K562 (cell line): ENCODE measurements around the gene IL1RN. TPM values are rescaled to one million over a fixed set of nuclear protein-coding genes. Genes with fewer than 3 reads are reported as not detected.

Experiments used
- ATAC-seq: fragments of 200-7000 bp; cut with Tn5 transposase; 3 replicates; pipeline ENCODE4 v1.9.1; 2020; ENCODE audit warnings: moderate library complexity
- BruUV-seq: library from RNA; stranded (reverse); fragments of 400-500 nt; replicated peaks from 2 replicates; lab custom pipeline; 2021; lab: Mats Ljungman, UMichigan
- CTCF ChIA-PET: fragments of 300-600 bp; formaldehyde crosslinking; extraction: SDS; loops from one replicate; lab custom pipeline; 2021; ENCODE audit warnings: low intra/inter-chr PET ratio; lab: Yijun Ruan, JAX
- POLR2A ChIA-PET: fragments of 300-600, 350-650 bp; sonication (Branson Sonifier 250); formaldehyde crosslinking; extraction: SDS; loops from one replicate; lab custom pipeline; 2021; ENCODE audit warnings: antibody characterized with exemption, inconsistent platforms; lab: Yijun Ruan, JAX
- DNase-seq, 4 experiments: peaks; one replicate each; pipeline versions ENCODE4 v3.0.0 to v3.0.0-alpha.2; 2011 to 2018; ENCODE audit warnings: low spot score in 3 of 4, mixed read lengths in 3 of 4; ENCODE audit errors: extremely low read depth in 1 of 4
- FAIRE-seq: peaks from 2 replicates; lab custom pipeline; 2011; peaks lifted over from hg19 to GRCh38; lab: Jason Lieb, UNC
- H2AFZ ChIP-seq: 2 replicates; pipeline ENCODE4 v1.6.0; 2011; ENCODE audit warnings: low read depth, low read length, control low read depth, inconsistent platforms
- H3K27ac ChIP-seq: fragments of 200-600 bp; 3 replicates; pipeline ENCODE4 v1.8.0; 2011; ENCODE audit warnings: low read depth, mild to moderate bottlenecking, control low read depth, inconsistent platforms, low read length, moderate library complexity, mixed read lengths; ENCODE audit errors: extremely low read depth
- H3K27me3 ChIP-seq, 2 experiments: fragments of 300-600 bp in 1 of 2; 2 replicates in 1 of 2; 3 replicates in 1 of 2; pipeline versions ENCODE4 v1.6.0 to v1.8.0; 2011; ENCODE audit warnings: inconsistent platforms in 2 of 2, low read length in 2 of 2, mild to moderate bottlenecking in 1 of 2, mixed read lengths in 1 of 2, moderate library complexity in 1 of 2; ENCODE audit not compliant: control insufficient read depth in 2 of 2, insufficient read depth in 2 of 2
- H3K36me3 ChIP-seq: fragments of 300-600 bp; 3 replicates; pipeline ENCODE4 v1.8.0; 2011; ENCODE audit warnings: mild to moderate bottlenecking, low read length, inconsistent platforms; ENCODE audit not compliant: control insufficient read depth, insufficient read depth
- H3K4me1 ChIP-seq, 2 experiments: fragments of 200-600 bp in 1 of 2; replicated peaks in 1 of 2; 2 replicates in 1 of 2; 3 replicates in 1 of 2; pipeline versions ENCODE4 v1.5.1 to v1.8.0; 2011; ENCODE audit warnings: inconsistent platforms in 2 of 2, low read length in 2 of 2, mild to moderate bottlenecking in 1 of 2, mixed read lengths in 1 of 2, moderate library complexity in 1 of 2; ENCODE audit not compliant: control insufficient read depth in 2 of 2, insufficient read depth in 2 of 2
- H3K4me2 ChIP-seq: 2 replicates; pipeline ENCODE4 v1.6.1; 2011; ENCODE audit warnings: low read length, control low read depth, inconsistent platforms, mixed read lengths; ENCODE audit not compliant: insufficient read depth
- H3K4me3 ChIP-seq: fragments of 200-600 bp; sonication (generic), shearing (Covaris generic); 2 replicates; pipeline ENCODE4 v1.5.1; 2016; ENCODE audit warnings: control low read depth, inconsistent platforms
- H3K79me2 ChIP-seq: fragments of 200-600 bp; 3 replicates; pipeline ENCODE4 v1.8.0; 2011; ENCODE audit warnings: low read length, inconsistent platforms; ENCODE audit not compliant: control insufficient read depth, insufficient read depth
- H3K9ac ChIP-seq, 2 experiments: 2 replicates each; pipeline versions ENCODE4 v1.6.0 to v1.6.1; 2011; ENCODE audit warnings: low read depth in 2 of 2, low read length in 2 of 2, control low read depth in 1 of 2, inconsistent platforms in 1 of 2, mild to moderate bottlenecking in 1 of 2, mixed read lengths in 1 of 2; ENCODE audit not compliant: insufficient read depth in 1 of 2
- H3K9me1 ChIP-seq: one replicate; pipeline ENCODE4 v1.6.0; 2011; ENCODE audit warnings: inconsistent platforms, mild to moderate bottlenecking, low read length, moderate library complexity; ENCODE audit not compliant: control insufficient read depth, insufficient read depth
- H3K9me3 ChIP-seq: replicated peaks from 2 replicates; pipeline ENCODE4 v1.5.1; 2011; ENCODE audit warnings: low read depth, low read length, inconsistent platforms; ENCODE audit not compliant: control insufficient read depth, insufficient read depth
- H4K20me1 ChIP-seq: replicated peaks from 2 replicates; pipeline ENCODE4 v1.6.1; 2011; ENCODE audit warnings: low read length, inconsistent platforms, mixed read lengths; ENCODE audit not compliant: control insufficient read depth, insufficient read depth
- ARID3B ChIP-seq: fragments of 250-450 bp; sonication (Bioruptor Pico); IDR thresholded peaks from 2 replicates; pipeline ENCODE4 v1.4.0; 2020; ENCODE audit warnings: borderline replicate concordance
- BHLHE40 ChIP-seq: IDR thresholded peaks from 2 replicates; pipeline ENCODE4 v1.6.1; 2011; ENCODE audit warnings: low read length, improper control_type of control experiment
- GTF2A2 ChIP-seq: IDR thresholded peaks from 2 replicates; pipeline ENCODE4 v1.6.1; 2016; ENCODE audit warnings: mild to moderate bottlenecking, missing genetic modification characterization, missing compliant biosample characterization
- GTF2F1 ChIP-seq: IDR thresholded peaks from 2 replicates; pipeline ENCODE4 v1.6.1; 2011; ENCODE audit warnings: low read depth, low read length, improper control_type of control experiment
- HDAC1 ChIP-seq, 2 experiments: fragments of 450-650 bp; IDR thresholded peaks; 2 replicates each; pipeline ENCODE4 v1.6.1; 2016 to 2017; ENCODE audit warnings: inconsistent platforms in 1 of 2, mild to moderate bottlenecking in 1 of 2, moderate library complexity in 1 of 2
- HDAC6 ChIP-seq: IDR thresholded peaks from 2 replicates; pipeline ENCODE4 v1.6.1; 2012; ENCODE audit warnings: low read depth, mild to moderate bottlenecking, control low read depth, inconsistent platforms, low read length, moderate library complexity
- POLR3G ChIP-seq: IDR thresholded peaks from 2 replicates; pipeline ENCODE4 v1.6.1; 2011; ENCODE audit not compliant: insufficient read length, insufficient replicate concordance; ENCODE audit errors: extremely low read depth
- PRDM10 ChIP-seq: fragments of 450-650 bp; IDR thresholded peaks from 2 replicates; pipeline ENCODE4 v1.6.1; 2018; ENCODE audit not compliant: partially characterized antibody
- RHOXF2B ChIP-seq: fragments of 250-450 bp; sonication (Bioruptor Pico); conservative IDR thresholded peaks from 2 replicates; pipeline ENCODE4 v1.5.1; 2021
- SMC3 ChIP-seq: conservative IDR thresholded peaks from 2 replicates; pipeline ENCODE4 v1.6.1; 2011; ENCODE audit warnings: low read depth, low read length, improper control_type of control experiment; ENCODE audit not compliant: insufficient read depth
- SNIP1 ChIP-seq: fragments of 450-650 bp; IDR thresholded peaks from 2 replicates; pipeline ENCODE4 v1.7.1; 2017; ENCODE audit warnings: low read depth, mild to moderate bottlenecking
- TRIM25 ChIP-seq: fragments of 450-650 bp; IDR thresholded peaks from 2 replicates; pipeline ENCODE4 v1.7.0; 2016; ENCODE audit warnings: borderline replicate concordance
- ZNF143 ChIP-seq: sonication (generic); formaldehyde crosslinking; IDR thresholded peaks from 2 replicates; pipeline ENCODE4 v1.9.0; 2022; ENCODE audit warnings: mild to moderate bottlenecking, missing genetic modification reagents
- ZNF75A ChIP-seq: fragments of 450-650 bp; formaldehyde crosslinking; IDR thresholded peaks from 2 replicates; pipeline ENCODE4 v1.4.0; 2020; ENCODE audit warnings: mild to moderate bottlenecking
- WGBS: fragments of 100-300 bp; shearing (Covaris generic); methylation state at CpG from one replicate; pipeline ENCODE4 v1.1.6; 2016; ENCODE audit warnings: low coverage, mixed read lengths; ENCODE audit not compliant: insufficient coverage; ENCODE audit errors: missing lambda C conversion rate; 5-methylcytosine and 5-hydroxymethylcytosine counted together
- in situ Hi-C: fragments of 300-500 bp; cut with MboI; formaldehyde crosslinking; loops from 4 replicates; pipeline ENCODE4 v1.15.0; 2018; ENCODE audit warnings: inconsistent platforms, mixed read lengths
- intact Hi-C: fragments of 100-400 bp; cut with micrococcal nuclease; formaldehyde crosslinking; loops from 2 replicates; pipeline ENCODE4 v1.14.2; 2022
- polyA plus RNA-seq, 8 experiments: library from polyadenylated mRNA; depleted of rRNA in 4 of 8; stranded (reverse) in 5 of 8; unstranded in 3 of 8; fragments of >200 nt; fragmentation: Nextera tagmentation in 2 of 8; fragmentation: Illumina TruSeq in 1 of 8; extraction: Ambion mirVana in 2 of 8; extraction: Trizol in 1 of 8; gene quantifications; 2 replicates each; pipeline versions ENCODE4 v1.2.1 to v1.2.3, GENCODE V29; 2011 to 2014; ENCODE audit warnings: inconsistent platforms in 1 of 8, missing spikeins in 1 of 8
- total RNA-seq, 7 experiments: library from RNA; depleted of rRNA in 6 of 7; stranded (reverse); fragments of >200 nt in 6 of 7; fragmentation: Illumina TruSeq in 2 of 7; extraction: Trizol in 2 of 7; gene quantifications; 2 replicates each; pipeline versions ENCODE4 v1.2.1 to v1.2.3, GENCODE V29; 2011 to 2021; ENCODE audit warnings: low replicate concordance in 1 of 7
- TF ChIP-seq, protein P1 (sequence below): fragments of 250-450 bp; sonication (Bioruptor Pico); IDR thresholded peaks from 2 replicates; pipeline ENCODE4 v1.8.0; 2021; ENCODE audit warnings: moderate library complexity, mild to moderate bottlenecking, inconsistent platforms

IL1RN gene
- total and polyA plus RNA-seq, 9 of the 15 experiments (the other 6 are each of a cell fraction or from before 2014, with no cell fraction given) = 0.13 TPM; not detected in 8

DNA sequence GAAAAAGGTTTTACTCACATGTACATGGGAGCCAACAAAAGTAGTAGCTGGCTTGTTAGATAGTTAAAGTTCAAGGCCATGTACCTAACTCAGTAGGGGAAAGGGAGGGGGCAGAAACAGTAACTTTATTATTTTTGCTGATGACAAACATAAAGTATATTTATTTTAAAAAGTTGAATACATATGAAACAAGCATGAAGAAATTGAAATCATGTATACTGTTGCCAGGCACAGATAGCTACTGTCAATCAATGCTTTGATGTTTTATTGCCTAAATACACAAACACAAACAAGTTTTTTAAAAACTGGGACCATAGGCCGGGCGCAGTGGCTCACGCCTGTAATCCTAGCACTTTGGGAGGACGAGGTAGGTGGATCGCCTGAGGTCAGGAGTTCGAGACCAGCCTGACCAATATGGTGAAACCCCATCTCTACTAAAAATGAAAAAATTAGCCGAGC, 38.8 kb downstream of the IL1RN start:
- Histone ChIP-seq H4K20me1 (no peaks in the 10 kb centered on the region), H2AFZ (no peak overlapping the region), H3K4me1 (peaks cover 15 to 20% of the 10 kb centered on the region in 2 experiments; a peak in 4 of 5 replicates), H3K9me1 (no peaks in the 10 kb centered on the region), H3K36me3 (no peaks in the 10 kb centered on the region), H3K9me3 (no peaks in the 10 kb centered on the region), H3K27me3 (no peaks in the 10 kb centered on the region), H3K27ac (no peak overlapping the region), H3K79me2 (no peaks in the 10 kb centered on the region), H3K4me3 (no peak overlapping the region), H3K4me2 (no peak overlapping the region), H3K9ac (no peak overlapping the region)
- ChIA-PET POLR2A (interaction anchor here (4.7 kb wide), 1 partner anchor 9 kb away, joined by 32 read pairs; the partner anchor contains the start of gene PSD4), CTCF (no interaction called here)
- in situ Hi-C loops (no loop called here), intact Hi-C loops (no loop called here)
- FAIRE-seq (no peak), DNase-seq (no peak), ATAC-seq (no peak)
- BruUV-seq = no TSS peak
- 79% methylated on average over 7 of the region's 7 CpGs for WGBS
- TF ChIP-seq PRDM10 (no peak), POLR3G (no peak), BHLHE40 (no peak), RHOXF2B (CRISPR knock-in tag) (no peak), SNIP1 (no peak), HDAC1 (IDR thresholded peaks at IDR 0.05) (no peak), TRIM25 (no peak), ZNF143 (CRISPR knock-in tag) (no peak), GTF2F1 (no peak), ZNF75A (CRISPR knock-in tag) (no peak), SMC3 (no peak), ARID3B (CRISPR knock-in tag) (no peak), GTF2A2 (tag) (no peak), HDAC6 (no peak)
- TF ChIP-seq, protein P1, sequence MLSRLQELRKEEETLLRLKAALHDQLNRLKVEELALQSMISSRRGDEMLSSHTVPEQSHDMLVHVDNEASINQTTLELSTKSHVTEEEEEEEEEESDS (CRISPR knock-in tag) = no peak
